CMK (cell line): ENCODE measurements around the gene TRNP1.

Experiments used
- DNase-seq: peaks from one replicate; pipeline ENCODE4 v3.0.0-alpha.2; 2010; ENCODE audit warnings: low read depth

The TRNP1 gene

DNA sequence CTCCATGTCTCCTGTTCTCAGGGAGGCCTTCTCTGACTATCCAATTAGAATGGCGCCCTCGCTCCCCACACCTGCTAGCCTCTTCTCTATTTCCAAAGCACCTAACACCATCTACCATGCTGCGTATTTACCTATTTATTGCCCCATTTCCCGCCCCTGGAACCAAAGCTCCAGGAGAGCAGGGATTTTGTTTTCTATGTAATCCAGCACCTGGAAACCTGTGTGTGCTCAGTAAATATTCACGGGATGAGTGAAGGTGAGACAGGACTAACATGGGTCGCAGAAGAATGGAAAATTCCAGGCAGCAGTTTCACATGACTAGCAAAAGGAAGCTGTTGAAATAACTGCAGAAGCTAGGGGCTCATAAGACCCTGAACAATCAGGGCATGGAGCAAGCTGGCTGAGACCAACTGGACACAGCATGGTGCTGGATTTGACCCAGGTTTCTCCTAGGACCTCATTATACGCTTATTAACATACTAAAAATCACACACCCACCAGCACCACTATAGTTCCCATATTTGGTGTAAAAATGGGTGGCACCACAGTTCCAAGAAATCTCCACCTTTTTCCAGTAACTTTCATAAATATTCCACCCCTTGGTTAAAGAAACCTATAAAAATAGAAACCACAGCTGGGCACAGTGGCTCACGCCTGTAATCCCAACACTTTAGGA lies 34.2 kb downstream of the TRNP1 start:
- no peak for DNase-seq

DNA sequence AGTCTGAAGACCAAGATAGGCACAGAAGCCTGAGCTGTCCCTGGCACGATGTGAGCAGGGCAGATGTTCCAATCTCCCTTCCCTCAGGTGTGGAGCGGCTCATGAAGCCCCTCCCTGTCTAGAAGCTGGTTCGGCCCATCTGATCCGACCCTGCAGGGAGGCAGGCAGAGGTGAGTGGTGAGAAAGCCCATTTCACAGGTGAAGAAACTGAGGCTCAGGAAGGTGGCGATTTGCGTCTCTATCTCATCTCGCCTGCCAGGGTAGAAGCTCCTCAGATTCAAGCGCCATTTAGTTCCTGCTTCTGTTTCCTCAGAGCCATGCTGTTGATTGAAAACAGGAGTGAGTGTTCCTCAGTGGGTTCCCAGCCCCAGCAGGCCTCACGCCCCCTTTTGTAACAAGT lies 36.0 kb downstream of the TRNP1 start:
- no peak for DNase-seq

DNA sequence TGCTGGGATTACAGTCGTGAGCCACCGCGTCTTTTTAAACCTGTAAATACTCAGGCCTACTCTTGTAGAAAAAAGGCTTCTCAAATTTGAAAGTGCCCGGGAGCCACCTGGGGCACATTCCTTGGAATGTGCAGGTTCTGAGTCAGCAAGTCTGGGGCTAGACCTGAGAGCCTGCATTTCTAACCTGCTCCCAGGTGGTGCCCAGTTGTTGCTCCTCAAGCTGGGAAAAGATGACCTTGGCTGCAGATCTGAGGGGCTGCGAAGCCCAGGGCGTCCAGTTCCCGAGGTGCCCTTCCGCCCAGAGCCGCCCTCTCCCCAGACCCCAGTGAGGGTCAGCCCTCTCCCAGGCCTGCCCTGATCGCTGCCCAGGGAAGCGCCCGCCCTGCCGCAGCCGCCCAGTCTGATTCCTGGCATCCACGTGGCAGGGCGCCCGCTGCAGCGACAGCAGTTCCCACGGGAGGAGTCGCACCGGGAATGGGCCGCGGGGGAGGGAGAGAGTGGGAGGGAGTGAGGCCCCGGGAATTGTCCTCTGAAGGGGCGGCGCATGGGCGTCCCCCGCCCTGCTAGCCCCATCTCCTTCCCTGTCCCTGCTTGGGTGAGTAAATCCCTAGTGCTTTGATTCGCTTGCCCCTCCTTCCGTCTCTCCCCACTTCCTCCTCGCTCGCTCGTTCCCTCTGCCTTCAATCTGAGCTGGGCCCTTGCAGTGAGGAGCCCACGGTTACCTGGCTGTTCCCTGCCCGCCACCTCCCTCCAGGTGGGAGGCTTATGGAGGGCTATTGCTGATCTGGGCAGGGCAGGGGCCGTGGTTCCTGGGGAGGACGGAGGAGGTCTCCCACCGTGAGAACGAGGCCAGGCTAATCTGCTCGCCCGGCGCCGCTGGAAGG lies 38.0 kb downstream of the TRNP1 start:
- DNase-seq, result no peak

DNA sequence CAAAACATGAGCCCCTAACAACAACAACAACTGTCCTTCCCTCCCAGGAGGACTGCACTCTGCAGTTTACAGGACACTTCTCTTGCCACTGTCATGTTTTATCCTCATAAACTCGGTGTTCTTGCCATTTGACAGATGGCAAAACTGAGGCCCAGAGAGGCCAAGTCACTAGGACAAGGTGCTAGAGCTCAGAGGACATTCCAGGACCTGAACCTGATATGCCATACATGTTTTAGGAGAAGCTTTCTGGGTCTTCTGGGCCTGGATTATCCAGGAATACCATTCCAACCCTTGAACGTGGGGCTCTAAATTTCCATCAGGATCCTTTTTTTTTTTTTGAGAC lies 38.6 kb downstream of the TRNP1 start:
- DNase-seq, result no peak

DNA sequence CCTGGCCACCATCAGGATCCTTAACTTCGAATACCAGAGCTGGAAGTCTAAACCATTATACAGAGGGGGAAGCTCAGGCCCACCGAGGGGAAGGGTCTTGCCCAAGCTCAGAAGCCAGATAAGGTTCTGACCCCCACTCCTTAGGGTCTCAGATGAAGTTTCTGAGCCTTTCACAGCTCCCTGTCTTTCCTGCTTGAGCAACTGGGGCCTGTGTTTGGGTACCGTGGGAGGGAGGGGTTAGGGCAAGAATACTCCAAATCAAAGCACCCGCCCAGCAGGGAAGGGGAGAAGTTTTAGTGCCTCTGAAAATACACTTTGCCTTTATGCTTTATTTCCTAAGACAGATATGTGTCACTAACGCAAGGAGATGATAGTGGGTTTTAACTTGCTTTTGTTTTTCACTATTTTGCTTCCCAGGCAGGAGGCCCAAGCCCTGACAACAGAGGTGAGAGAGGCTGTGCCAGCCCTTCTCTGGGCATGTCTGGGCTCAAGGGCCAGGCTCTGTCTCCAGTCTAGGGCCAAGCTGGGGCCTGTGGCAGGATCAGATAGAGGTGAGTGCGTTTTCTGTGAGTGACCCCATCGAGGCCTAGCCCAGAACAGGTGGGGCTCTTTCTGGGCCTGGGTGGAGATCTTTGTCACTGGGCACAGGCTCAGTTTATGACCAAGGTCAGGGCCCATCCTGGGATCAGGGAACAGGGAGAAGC lies 39.7 kb downstream of the TRNP1 start:
- DNase-seq, result no peak

DNA sequence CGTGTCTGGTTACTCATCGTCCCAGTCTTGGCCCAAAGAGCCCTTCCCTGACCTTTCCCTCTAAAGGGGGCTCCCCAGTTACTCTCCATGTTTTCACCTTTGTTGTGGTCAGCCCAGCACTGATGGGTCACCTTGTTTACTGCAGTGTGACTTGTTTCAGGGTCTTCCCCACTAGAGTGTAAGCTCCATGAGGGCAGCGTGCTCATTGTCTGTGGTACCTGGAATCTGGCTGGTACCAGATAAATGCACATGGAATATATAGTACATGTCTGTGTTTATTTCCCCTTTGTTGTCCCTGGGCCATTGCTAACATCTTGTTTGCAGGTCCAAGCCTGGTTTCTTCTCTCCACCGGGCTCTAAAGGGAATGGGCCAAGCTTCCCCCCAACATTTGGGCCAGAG lies 41.9 kb downstream of the TRNP1 start:
- DNase-seq, result no peak

DNA sequence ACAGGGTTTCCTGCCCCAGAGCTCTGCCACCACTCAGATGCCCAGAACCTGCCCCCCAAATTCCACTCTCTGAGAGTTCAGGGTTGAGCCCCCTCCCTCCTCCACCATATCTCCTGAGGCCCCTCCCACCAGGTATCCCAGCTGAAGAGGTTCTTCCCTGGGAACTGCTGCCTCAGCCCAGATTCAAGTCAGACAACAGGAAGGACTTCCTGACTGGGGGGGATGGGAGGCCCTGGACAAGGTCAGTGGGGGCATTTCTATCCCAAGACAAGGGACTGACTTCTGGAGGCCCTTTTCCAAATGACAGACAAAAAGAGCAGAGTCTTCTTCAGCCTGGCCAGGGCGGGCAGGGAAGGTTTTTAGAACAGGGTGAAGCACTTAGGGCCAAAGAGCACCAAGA lies 43.2 kb downstream of the TRNP1 start:
- DNase-seq, result no peak

DNA sequence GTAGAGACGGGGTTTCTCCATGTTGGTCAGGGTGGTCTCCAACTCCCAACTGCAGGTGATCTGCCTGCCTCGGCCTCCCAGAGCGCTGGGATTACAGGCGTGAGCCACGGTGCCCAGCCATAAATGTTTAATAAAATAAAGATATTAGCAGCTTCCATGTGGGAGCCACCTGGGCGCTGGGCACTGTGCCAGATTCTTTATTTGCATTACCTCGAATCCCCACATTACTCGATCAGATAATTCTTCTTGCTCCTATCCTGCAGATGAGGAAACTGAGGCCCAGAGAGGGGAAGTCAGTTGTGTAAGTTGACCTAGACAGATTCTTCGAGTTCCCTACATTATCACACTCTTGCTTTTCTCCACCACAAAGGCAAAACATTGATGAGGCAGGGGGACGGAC lies 44.0 kb downstream of the TRNP1 start:
- DNase-seq, result no peak

DNA sequence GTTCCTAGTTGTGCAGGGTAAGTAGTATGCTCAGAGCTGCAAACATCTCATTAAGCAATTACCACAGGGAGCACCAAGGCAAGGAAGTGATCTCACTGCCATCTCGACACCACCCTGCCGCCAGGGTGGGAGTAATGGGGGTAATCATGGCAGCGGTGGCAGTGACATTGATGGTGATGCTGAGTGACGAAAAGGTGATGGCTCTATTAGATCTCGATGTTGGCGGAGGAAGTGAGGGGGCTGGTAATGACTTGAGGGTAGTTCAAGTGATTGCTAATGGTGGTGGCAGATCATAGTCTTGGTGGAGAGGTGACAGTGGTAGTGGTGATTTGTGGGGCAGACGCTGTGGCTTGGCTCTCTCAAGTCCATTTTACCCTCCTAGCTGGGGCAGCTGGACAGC lies 44.5 kb downstream of the TRNP1 start:
- no peak for DNase-seq

DNA sequence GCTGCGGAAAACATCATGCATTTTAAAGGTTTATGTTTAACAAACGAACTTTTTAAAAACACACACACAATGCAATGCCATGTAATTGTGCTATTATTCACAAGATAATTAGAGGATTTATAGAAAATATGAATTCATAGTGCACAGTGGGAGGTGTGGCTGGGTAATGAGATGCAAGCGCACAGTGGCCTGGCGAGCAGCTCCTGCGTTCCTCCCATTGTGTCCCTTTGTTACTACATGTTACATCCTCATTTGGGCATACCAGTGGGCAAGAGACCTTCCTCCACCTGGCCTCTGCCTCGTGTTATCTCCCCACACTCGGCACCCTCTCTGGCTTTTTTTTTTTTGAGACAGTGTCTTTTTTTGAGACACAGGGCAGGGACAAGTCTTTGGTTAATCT lies 49.2 kb downstream of the TRNP1 start:
- DNase-seq, result no peak

DNA sequence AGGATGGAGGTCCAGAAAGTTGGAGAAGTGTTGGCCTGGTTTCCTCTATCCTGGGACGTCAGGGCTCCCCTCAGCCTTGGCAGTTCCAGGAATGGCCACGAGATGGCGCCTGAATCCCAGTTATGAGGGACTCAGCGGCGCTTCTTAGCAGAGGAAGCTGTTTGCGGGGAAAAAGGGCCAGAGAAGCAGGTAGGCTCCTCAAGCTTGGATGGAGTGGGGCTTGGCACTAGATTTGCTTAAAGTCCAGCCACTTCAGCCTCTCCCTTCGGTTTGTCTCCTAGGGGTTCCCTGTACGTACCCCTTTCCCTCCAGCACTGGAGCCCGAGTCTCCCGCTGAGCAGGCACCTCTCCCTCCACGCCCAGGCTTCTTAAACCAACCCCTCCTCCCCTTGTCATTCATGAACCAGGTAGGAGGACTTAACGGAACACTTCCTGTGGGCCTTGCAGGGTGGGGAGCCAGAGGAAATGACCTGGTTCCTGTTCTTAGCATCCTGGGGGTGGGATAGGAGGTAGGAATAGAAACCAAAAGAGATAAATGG lies 51.2 kb downstream of the TRNP1 start:
- DNase-seq, result peak; percentile 56

DNA sequence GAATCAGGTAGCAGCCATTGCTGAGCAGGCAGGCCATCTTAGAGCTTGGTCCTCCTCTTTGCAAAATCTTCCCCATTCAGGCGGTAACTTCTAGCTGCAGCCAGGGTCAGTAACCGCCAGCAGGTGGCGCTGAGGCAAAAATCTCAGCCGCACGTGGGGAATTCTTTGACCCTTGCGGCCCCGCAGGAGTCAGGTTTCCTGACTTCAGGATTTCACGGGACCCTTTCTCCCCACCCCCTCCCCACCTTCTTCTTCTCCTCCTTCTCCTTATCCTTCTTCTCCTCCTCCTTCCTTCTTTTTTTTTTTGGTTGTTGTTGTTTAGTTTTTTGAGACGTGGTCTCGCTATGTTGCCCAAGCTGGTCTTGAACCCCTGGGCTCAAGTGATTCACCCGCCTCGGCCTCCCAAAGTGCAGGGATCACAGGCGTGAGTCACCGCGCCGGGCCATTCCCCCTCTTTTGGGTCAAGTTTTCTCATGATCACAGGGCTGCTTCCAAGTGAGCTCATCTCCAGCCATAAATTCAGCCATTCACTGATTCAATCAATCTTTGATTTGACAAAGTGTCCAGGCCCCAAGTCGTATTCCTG lies 52.6 kb downstream of the TRNP1 start:
- no peak for DNase-seq

DNA sequence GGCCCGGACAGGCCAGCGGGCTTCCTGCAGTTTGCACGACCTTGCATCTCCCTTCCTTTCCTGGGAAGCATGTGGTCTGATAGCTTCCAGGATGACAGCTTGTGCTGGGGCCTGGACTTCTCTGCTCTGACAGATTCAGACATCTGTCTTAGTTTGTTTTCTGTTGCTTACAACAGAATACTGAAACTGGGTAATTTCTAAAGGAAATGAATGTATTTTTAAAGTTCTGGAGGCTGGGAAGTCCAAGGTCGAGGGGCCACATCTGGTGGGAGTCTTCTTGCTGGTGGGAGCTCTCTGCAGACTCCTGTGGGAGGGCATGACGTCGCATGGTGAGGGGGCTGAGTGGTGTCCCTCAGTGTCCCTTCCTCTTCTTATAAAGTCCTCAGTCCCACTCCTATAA lies 54.4 kb downstream of the TRNP1 start:
- DNase-seq, result no peak

DNA sequence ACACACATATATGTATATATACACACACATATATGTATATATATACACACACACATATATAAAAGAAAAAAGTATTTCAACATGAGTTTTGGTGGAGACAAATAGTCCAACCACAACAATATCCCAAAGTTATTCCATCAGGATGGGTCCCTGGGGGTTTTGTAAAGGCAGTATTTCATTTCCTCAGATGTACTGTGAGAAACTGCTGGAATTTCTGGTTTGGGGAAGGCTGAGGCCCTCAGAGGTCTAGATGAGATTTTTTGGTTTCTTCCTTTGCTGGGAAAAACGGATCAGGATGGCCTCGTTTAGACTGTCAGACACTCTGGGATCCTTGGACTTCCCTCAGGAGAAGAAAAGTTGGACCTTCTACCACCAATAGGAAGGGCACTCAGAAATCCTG lies 55.6 kb downstream of the TRNP1 start:
- DNase-seq, result no peak

DNA sequence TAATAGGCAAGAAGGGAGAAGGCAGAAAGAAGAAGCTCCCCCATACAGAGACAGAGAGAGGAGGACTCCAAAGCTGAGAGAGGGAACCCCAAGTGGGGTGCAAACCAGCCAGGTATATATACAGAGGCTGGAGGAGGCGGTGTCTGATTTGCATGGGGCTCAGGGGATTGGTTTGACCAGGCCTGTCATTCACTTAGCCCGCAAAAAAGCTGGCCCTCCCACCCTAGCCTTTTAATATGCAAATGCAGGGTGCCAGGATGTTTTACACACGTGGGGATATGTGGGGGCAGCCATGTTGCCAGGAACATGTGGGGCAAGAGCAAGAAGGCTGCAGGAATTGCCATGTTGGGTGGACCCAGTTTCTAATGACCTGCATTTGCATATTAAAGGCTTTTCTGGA lies 56.1 kb downstream of the TRNP1 start:
- no peak for DNase-seq
